Transverse colon (tissue), 4 donors: ENCODE results near the gene WDR86.

Experiments
- CTCF ChIP-seq, 5 experiments: fragments of 200-600 bp in 3 of 5; fragments of 450-650 bp in 2 of 5; sonication (generic) in 3 of 5; IDR thresholded peaks; 1 replicate in 2 of 5; 2 replicates in 3 of 5; pipeline ENCODE4 v1.5.1; 2016 to 2017; ENCODE audit warnings: antibody characterized with exemption in 5 of 5, inconsistent platforms in 3 of 5, mild to moderate bottlenecking in 2 of 5, moderate library complexity in 1 of 5
- POLR2AphosphoS5 ChIP-seq, 3 donors: sonication (generic); formaldehyde crosslinking; IDR thresholded peaks; one replicate each; pipeline ENCODE4 v1.6.1; 2016; ENCODE audit warnings: antibody characterized with exemption in 3 of 3

DNA sequence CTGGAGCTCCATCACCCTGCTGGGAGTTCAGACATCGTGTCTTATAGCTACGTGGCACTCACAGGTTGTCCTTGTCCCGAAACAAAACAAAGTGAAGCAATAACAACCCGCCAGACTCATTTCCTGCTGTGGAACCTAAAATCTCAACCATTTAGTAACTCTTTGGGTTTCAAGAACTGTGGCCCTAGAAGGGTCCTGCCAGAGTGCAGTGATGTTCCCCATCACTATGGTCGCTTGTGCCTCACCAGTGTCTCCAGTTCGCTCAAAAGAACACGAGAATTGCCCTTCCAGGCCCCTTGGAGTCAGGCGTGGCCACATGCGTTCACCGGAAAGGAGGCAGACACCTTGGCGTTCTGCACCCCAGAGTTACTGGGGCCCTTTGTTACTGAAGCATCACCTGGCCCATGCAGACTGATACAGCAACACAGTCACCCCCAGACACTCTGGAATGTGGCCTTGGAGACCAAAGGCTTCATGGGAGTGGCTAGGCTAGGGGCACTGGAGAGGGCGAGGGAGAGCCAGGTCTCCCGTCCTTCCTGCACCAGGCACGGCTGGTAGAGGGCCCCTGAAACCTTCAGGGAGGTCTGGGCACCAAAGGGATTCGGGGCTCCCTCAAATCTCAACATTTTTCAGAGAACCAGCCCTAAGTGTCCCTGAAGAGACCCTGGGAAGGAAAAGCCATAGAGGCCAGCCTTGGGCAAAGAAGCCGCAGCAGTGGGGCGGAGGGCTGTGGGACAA, 29.2 kb upstream of the WDR86 start:
- TF ChIP-seq POLR2AphosphoS5 (IDR thresholded peaks at IDR 0.05) (no peak), CTCF (IDR thresholded peaks at IDR 0.05) (no peak)
